ENCODE measurements around the gene SLIT1. TPM values are rescaled to one million over a fixed set of nuclear protein-coding genes. Genes with fewer than 3 reads are reported as not detected.

SLIT1 gene
- total RNA-seq, 1 donor from 2014 or later: 0.23 TPM

DNA sequence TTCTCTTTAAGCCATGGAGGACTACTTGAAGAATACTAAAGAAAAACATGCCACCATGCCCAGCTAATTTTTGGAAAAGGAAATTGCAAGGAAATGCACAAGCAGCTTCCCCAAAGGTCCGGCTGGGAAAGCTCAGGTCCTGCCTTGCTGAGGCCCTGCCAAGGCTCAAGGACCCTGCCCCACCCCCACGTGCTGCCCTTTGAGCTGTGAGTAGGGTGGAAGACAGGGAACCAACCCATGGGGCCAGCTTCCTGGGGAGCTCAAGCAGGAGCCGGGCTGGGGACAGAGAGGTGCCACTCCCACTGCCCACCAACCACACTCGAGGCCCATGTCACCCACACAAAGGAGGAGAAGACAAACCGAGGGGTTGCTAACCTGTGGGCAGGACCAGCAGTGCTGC lies 78.2 kb downstream of the SLIT1 start:
- FAIRE-seq: no peak
- no peak overlapping the region for H3K9ac ChIP-seq (ENCODE audit: low read length)
- H3K4me3 ChIP-seq (ENCODE audit: insufficient read depth, low read depth, low read length): no peak overlapping the region
- H3K36me3 ChIP-seq (ENCODE audit: insufficient read depth, low read length): no peaks in the 10 kb centered on the region
- no peaks in the 10 kb centered on the region for H3K4me1 ChIP-seq (ENCODE audit: insufficient read depth, low read length)
- H3K27me3 Mint-ChIP-seq (ENCODE audit: low read depth, unreplicated experiment): peaks cover 70% of the 10 kb centered on the region
- H2AFZ ChIP-seq (ENCODE audit: low read depth, low read length): no peak overlapping the region
- H3K9me3 Mint-ChIP-seq (ENCODE audit: unreplicated experiment): peaks cover 2% of the 10 kb centered on the region
- H3K36me3 Mint-ChIP-seq (ENCODE audit: low read depth, unreplicated experiment): no peaks in the 10 kb centered on the region
- no peak overlapping the region for H3K4me2 ChIP-seq (ENCODE audit: low read length)
- peaks cover 44% of the 10 kb centered on the region for H3K27me3 ChIP-seq (ENCODE audit: insufficient read depth, low read length)
- H4K20me1 ChIP-seq (ENCODE audit: insufficient read depth, low read length): no peaks in the 10 kb centered on the region
- H3K27ac ChIP-seq (ENCODE audit: low read depth, low read length): no peak overlapping the region
- H3K9me3 ChIP-seq (ENCODE audit: insufficient read depth, low read depth, low read length): no peaks in the 10 kb centered on the region
- no peak overlapping the region for H3K4me3 Mint-ChIP-seq (ENCODE audit: unreplicated experiment)
- no peaks in the 10 kb centered on the region for H3K4me1 Mint-ChIP-seq (ENCODE audit: low read depth, unreplicated experiment)
- no peaks in the 10 kb centered on the region for H3K79me2 ChIP-seq (ENCODE audit: insufficient read depth, low read length)
- DNase-seq (ENCODE audit: low read depth): no peak
- H3K27ac Mint-ChIP-seq (ENCODE audit: unreplicated experiment): no peak overlapping the region
- TF ChIP-seq, protein P1, sequence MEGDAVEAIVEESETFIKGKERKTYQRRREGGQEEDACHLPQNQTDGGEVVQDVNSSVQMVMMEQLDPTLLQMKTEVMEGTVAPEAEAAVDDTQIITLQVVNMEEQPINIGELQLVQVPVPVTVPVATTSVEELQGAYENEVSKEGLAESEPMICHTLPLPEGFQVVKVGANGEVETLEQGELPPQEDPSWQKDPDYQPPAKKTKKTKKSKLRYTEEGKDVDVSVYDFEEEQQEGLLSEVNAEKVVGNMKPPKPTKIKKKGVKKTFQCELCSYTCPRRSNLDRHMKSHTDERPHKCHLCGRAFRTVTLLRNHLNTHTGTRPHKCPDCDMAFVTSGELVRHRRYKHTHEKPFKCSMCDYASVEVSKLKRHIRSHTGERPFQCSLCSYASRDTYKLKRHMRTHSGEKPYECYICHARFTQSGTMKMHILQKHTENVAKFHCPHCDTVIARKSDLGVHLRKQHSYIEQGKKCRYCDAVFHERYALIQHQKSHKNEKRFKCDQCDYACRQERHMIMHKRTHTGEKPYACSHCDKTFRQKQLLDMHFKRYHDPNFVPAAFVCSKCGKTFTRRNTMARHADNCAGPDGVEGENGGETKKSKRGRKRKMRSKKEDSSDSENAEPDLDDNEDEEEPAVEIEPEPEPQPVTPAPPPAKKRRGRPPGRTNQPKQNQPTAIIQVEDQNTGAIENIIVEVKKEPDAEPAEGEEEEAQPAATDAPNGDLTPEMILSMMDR (IDR thresholded peaks at IDR 0.05; ENCODE audit: insufficient read depth, low read depth, low read length): no peak
- TF ChIP-seq EZH2 (IDR thresholded peaks at IDR 0.05; ENCODE audit: insufficient read depth, low read length): no peak

DNA sequence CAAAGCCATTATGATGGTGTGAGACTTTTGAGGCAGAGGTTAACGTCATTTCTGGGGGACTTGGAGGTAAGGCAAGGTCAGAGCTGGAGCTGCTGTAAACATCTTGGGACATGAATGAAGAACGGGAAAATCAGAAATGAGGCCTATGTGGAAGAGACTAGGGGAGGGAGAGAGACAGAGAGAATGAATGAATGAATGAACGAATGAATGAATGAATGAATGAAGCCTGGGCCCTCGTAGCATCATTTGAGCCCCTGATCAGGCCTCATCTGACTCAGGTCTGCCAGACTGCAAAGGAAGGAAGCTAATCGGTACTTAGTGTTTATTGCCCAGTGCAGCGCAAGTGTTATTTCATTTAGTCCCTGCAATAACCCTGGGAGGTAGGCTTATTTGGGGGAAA lies 79.6 kb downstream of the SLIT1 start:
- Mint-ChIP-seq H3K4me3 (ENCODE audit: unreplicated experiment) (no peak overlapping the region), H3K27ac (ENCODE audit: unreplicated experiment) (no peak overlapping the region), H3K36me3 (ENCODE audit: low read depth, unreplicated experiment) (no peaks in the 10 kb centered on the region), H3K9me3 (ENCODE audit: unreplicated experiment) (no peaks in the 10 kb centered on the region), H3K4me1 (ENCODE audit: low read depth, unreplicated experiment) (no peaks in the 10 kb centered on the region), H3K27me3 (ENCODE audit: low read depth, unreplicated experiment) (peaks cover 63% of the 10 kb centered on the region)
- Histone ChIP-seq H3K4me1 (ENCODE audit: insufficient read depth, low read length) (no peaks in the 10 kb centered on the region), H2AFZ (ENCODE audit: low read depth, low read length) (no peak overlapping the region), H3K79me2 (ENCODE audit: insufficient read depth, low read length) (no peaks in the 10 kb centered on the region), H3K27ac (ENCODE audit: low read depth, low read length) (no peak overlapping the region), H3K36me3 (ENCODE audit: insufficient read depth, low read length) (no peaks in the 10 kb centered on the region), H4K20me1 (ENCODE audit: insufficient read depth, low read length) (no peaks in the 10 kb centered on the region), H3K4me3 (ENCODE audit: insufficient read depth, low read depth, low read length) (no peak overlapping the region), H3K4me2 (ENCODE audit: low read length) (no peak overlapping the region), H3K9me3 (ENCODE audit: insufficient read depth, low read depth, low read length) (no peaks in the 10 kb centered on the region), H3K9ac (ENCODE audit: low read length) (no peak overlapping the region), H3K27me3 (ENCODE audit: insufficient read depth, low read length) (peaks cover 31% of the 10 kb centered on the region)
- no peak for FAIRE-seq
- TF ChIP-seq, protein P1 (IDR thresholded peaks at IDR 0.05; ENCODE audit: insufficient read depth, low read depth, low read length): no peak
- no peak for TF ChIP-seq EZH2 (IDR thresholded peaks at IDR 0.05; ENCODE audit: insufficient read depth, low read length)
- DNase-seq (ENCODE audit: low read depth): no peak

DNA sequence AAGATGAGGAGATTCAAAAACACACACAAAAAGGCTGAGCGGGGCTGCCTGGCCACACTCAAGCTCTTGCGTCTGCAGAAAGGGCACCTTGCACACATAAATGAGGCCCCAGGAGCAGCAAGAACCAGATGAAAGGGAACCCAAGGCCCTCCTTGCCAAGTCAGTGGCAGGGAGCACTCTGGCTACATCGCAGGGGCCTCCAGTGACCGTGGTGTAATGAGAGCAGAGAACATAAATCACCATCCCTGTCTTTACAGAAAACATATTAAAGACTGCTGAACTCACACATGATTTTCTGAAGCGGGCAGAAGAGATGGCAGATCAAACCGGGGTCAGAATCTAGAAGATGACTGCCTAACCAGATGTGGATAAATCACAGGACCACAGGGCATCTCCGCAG lies 80.5 kb downstream of the SLIT1 start:
- no peaks in the 10 kb centered on the region for H3K36me3 Mint-ChIP-seq (ENCODE audit: low read depth, unreplicated experiment)
- no peaks in the 10 kb centered on the region for H3K36me3 ChIP-seq (ENCODE audit: insufficient read depth, low read length)
- H3K9me3 ChIP-seq (ENCODE audit: insufficient read depth, low read depth, low read length): no peaks in the 10 kb centered on the region
- no peak overlapping the region for H3K27ac ChIP-seq (ENCODE audit: low read depth, low read length)
- no peaks in the 10 kb centered on the region for H3K79me2 ChIP-seq (ENCODE audit: insufficient read depth, low read length)
- TF ChIP-seq, protein P1 (IDR thresholded peaks at IDR 0.05; ENCODE audit: insufficient read depth, low read depth, low read length): no peak
- TF ChIP-seq EZH2 (IDR thresholded peaks at IDR 0.05; ENCODE audit: insufficient read depth, low read length): no peak
- peaks cover 61% of the 10 kb centered on the region for H3K27me3 Mint-ChIP-seq (ENCODE audit: low read depth, unreplicated experiment)
- no peak overlapping the region for H3K4me2 ChIP-seq (ENCODE audit: low read length)
- H2AFZ ChIP-seq (ENCODE audit: low read depth, low read length): no peak overlapping the region
- DNase-seq (ENCODE audit: low read depth) (no peak), FAIRE-seq (no peak)
- no peaks in the 10 kb centered on the region for H4K20me1 ChIP-seq (ENCODE audit: insufficient read depth, low read length)
- H3K27ac Mint-ChIP-seq (ENCODE audit: unreplicated experiment): no peak overlapping the region
- no peak overlapping the region for H3K4me3 Mint-ChIP-seq (ENCODE audit: unreplicated experiment)
- H3K9me3 Mint-ChIP-seq (ENCODE audit: unreplicated experiment): no peaks in the 10 kb centered on the region
- H3K9ac ChIP-seq (ENCODE audit: low read length): no peak overlapping the region
- no peaks in the 10 kb centered on the region for H3K4me1 Mint-ChIP-seq (ENCODE audit: low read depth, unreplicated experiment)
- no peaks in the 10 kb centered on the region for H3K4me1 ChIP-seq (ENCODE audit: insufficient read depth, low read length)
- H3K27me3 ChIP-seq (ENCODE audit: insufficient read depth, low read length): peaks cover 31% of the 10 kb centered on the region
- H3K4me3 ChIP-seq (ENCODE audit: insufficient read depth, low read depth, low read length): no peak overlapping the region
